NOMO-1 treated with DMSO at 0.1 percent for 48 hours (cell line): ENCODE measurements around the gene HOXC4.

Experiments
- DNase-seq: peaks from one replicate; lab custom pipeline; 2025; ENCODE audit not compliant: unreplicated experiment; lab: John Stamatoyannopoulos, UW

The HOXC4 gene

DNA sequence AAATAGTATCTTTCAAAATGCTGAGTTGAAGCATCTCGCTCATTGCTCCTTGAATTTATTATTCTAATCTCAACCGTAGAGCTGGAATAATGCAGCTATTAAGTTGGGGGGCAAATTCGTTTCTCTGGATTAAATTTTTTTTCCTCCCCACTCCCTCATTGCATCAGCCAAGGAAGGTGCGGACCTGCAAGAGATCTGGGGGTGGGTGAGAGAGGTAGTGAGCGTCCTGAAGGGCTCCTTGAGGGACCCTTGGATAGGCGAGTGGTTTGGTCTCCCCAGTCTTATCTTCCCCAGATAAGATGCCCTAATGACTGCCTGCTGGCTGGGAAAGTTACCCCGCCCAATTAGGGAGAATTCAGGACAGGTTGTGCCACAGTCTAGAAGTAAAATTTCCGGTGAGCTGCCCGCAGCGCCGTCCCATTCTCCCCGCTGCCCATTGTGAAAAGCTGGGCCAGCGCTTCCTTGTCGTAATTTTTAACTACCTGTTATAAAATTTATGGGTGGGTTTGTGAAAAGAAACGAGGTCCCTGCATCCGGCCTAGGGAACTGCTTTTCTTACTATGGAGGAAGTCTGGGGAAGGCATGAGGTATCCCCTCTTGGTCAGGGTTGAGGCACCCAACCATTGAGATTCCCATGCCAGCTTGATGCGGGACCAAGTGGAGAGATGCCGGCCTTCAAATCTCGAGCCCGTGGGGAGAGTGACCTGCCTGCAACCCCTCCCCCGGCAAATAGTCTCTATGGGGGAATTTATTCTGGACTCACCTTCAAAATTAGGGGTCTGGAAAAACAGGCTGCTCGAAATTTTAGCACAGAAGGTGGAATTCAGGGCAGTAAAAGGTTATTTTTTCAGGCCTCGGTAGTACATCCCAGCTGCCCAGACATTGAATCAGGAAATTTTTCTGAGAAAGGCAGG, 38.4 kb upstream of the HOXC4 start:
- no peak for DNase-seq

DNA sequence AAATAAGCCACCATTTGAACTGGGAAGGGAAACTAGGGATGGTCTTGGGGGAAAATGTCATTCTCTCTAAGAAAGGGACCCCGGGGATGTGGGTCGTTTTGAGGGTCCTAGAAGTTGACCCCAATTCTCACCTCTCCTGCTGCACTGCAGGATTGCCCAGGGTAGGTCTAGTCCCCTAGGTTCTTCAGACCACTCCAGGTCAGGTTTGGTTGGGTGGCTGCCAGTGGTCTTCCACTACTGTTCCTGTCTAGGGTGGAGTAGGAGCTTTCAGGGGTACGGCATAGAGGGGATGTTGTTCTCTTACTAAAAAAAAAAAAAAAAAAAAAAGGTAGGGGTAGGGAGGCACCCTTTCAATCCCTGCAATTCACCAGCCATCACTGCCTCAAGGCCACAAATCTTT, 37.6 kb upstream of the HOXC4 start:
- DNase-seq = no peak

DNA sequence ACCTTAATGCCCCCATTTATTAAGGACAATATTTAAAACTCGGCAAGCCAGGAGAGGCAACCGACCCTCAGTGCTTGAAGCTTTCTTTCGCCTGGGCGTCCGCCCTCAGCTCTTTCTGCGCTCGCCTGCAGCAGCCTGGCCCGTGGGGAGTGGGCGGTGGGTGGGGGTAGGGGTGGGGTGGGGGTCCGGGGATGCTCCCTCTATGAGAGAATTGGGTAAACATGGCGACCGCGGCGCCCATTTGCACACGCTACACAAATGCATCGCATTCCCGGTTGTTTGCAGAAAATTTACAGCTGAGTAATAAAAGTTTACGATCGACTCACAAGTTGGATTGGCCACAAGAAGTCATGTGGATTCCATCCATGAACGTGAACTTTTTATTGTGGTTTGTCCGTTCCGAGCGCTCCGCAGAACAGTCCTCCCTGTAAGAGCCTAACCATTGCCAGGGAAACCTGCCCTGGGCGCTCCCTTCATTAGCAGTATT, 37.1 kb upstream of the HOXC4 start:
- no peak for DNase-seq

DNA sequence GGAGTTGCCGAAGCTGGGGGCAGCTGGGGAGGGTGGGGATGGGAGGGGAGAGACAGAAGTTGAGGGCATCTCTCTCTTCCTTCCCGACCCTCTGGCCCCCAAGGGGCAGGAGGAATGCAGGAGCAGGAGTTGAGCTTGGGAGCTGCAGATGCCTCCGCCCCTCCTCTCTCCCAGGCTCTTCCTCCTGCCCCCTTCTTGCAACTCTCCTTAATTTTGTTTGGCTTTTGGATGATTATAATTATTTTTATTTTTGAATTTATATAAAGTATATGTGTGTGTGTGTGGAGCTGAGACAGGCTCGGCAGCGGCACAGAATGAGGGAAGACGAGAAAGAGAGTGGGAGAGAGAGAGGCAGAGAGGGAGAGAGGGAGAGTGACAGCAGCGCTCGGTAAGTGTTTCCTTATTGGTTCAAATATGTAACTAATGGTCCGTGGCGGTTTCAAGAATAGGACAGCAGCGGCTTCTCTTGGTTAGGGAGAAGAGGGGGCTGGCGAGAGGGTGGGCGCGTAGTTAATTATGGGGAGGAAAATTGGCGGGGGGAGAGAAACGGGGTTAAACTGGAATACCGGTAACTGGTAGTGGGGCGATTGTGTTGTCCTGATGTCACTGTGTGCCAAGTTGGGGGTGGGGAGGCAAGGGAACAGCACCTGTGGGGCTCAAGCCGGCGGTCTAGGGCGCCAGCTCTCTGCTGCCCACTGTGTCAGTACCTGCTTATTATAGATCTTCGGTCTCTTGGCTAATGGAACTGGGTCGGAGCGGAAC, 36.4 kb upstream of the HOXC4 start:
- no peak for DNase-seq

DNA sequence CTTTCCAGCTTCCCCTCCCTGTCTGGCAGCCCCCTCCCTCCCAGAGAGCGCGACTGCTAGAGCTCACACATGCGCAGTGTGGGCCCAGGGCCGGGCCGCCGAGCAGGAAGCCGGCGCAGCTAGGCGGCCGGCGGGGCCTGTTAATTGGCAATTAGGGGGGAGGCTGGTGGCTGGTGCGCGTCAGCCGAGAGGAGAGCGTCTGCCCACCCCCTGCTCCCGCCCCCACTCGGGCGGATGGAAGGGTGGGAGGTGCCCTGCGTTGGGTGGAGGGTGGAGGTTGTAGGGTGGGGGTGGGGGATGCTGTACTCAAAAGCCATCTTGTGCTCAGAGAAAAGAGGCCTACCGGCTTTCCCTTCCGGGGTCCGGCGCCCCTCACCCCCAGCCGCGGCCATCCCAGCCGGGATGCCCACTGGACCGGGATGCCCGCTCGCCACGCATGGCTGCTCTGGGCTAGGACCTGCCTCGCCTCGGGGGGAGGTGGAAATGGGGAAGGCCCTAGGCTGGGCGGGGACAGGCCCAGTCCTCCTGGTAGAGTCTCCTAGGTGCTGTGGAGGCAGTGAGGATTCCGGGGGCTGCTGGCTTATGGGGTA, 35.7 kb upstream of the HOXC4 start:
- peak; percentile 85 for DNase-seq

DNA sequence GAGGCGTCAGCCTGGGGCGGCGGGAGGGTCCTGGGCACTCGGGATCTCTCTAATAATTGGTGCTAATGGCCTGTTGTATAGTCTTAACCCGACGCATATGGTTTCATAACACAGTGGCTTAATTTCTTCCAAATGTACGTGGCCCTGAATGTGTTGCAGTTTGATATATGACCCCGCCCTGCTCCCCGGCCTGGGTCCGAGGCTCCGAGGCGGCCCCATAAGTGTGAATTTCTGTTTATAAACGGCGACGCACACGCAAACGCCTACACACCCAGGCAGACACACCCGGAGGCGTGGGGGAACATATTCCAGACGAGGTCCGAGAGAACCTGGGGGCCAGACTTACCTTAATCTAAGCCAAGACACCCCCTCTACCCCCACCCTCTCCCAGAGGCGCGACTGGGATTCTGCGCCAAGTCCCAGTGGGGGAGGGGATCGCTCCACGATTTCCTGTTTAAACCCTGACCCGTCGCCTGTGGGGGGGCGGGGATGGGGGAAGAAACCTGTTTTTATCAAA, 35.1 kb upstream of the HOXC4 start:
- no peak for DNase-seq

DNA sequence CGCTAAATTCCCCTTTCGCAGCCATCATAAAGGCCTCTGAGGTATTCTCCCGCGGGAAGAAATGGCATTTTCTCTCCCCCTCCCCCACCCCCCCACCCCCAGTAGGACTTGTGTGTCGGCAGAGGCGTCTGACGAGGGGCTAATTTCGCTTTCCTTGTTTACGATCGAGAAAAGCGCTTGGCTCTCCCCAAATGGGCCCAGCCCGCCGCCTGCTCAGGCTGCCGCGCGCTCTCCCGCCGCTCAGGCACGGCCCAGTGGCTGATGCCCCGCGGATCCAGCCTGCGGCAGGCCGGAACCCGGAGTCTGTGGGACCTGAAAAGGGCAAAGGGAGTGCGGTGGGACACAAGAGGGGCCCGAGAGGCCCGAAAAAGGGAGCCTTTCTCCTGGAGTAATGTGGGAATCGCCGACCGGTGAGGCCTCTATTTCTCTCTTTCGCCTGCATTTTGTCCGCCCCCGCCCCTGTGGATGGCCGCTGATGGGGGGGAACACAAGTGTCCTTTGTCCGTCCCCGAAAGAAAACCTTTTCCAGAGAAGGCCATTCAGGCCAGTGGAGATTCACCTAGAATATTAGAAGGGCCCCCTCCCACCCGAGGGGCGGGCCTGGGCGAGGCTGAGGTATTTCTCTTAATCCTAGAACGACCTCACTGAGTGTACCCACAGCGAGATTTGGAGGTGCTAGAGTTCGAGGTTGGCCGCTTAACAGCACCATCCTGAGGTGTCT, 34.4 kb upstream of the HOXC4 start:
- no peak for DNase-seq

DNA sequence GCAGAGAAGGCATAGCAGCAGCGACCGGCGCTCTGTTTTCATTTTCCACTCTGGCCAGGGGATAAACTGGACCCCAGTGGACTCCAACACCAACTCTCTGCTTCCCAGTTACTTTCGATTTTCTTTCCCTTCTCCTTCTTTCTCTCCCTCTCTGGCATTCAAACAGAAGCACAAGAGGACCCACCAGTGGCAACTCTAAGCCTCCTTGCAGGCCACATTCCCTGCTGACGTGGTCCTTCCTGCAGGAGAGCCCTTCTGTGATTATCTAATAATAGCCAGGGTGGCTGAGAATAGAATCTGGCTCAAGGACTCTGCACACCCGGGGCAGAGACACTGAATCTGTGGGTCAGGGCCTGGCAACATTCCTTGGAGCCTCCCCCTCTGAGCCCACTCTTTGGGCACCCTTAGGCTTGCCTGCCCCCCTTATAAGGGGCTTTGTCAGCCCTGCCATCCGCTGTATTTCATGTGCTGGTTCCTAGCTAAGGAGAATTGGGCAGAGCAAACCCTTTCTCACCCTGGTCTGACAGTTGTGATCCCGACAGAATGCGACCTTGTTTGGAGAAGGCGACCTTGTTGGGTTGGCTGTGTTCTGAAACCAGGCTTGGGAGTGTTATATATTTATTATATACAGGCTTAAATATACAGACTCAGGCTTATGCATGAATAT, 33.6 kb upstream of the HOXC4 start:
- no peak for DNase-seq

DNA sequence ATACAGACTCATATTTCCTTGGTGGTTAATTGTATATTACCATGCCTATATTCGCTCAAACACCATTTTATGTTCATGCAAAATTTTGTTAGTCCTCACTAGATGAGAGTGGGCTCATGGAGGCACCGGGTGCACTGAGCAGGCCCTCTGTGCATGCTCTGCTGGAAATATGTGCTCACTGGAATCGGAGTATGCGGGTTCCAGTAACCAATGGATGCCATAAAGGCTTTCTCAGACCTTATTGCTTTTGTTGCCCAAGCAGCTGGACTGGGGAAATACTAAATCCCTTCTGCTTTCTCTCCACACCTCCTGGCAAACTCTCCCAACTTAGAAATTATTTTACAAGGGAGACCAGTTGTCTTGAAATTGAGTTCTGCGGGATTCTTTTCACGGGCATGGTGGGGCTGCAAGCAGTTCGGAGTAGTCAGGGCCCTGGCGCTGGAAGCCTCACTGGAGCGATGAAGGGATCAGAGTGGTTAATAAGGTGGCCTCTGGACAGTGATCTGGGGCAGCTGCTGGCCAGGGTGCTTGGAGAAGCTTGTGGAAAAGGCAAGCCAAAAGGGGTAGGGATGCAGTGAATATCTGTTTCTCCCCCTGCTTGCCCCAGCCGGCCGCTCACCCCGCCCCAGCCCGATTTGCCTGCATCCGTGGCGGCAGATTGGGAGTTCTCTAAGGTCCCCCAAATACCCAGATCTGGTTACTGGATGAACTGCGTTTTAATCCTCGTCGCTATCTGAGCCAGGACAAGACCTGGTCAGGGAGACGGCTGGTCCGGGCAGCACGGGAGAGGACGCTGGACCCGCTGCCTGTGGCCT, 32.8 kb upstream of the HOXC4 start:
- no peak for DNase-seq

DNA sequence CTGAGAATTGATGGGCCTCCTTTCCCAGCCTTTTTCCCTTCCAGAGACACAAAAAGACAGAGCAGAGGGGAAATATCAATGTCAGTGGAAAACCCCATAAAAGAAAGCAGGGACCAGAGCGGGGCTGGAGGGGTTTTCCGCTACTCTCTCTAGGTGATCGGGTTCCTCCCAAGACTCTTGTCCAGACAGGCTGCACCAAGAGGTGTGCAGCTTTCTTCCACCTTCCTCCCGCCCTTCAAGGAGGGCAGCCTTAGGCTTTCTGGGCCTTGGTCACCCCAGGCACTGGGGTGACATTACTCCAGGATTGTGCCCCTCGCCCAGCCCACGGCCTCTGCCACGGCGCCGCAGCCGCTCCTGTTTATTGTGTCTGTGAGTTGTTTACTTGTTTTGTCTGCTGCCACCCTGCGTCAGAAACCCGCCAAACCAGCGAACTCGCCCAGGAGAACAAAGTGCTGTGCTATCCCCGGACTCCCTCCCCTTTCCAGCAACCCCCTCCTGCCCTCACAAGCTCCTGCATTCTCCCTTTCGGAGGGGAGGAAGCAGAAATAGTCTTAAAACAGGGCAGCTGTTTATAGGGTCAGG, 32.1 kb upstream of the HOXC4 start:
- DNase-seq = no peak

DNA sequence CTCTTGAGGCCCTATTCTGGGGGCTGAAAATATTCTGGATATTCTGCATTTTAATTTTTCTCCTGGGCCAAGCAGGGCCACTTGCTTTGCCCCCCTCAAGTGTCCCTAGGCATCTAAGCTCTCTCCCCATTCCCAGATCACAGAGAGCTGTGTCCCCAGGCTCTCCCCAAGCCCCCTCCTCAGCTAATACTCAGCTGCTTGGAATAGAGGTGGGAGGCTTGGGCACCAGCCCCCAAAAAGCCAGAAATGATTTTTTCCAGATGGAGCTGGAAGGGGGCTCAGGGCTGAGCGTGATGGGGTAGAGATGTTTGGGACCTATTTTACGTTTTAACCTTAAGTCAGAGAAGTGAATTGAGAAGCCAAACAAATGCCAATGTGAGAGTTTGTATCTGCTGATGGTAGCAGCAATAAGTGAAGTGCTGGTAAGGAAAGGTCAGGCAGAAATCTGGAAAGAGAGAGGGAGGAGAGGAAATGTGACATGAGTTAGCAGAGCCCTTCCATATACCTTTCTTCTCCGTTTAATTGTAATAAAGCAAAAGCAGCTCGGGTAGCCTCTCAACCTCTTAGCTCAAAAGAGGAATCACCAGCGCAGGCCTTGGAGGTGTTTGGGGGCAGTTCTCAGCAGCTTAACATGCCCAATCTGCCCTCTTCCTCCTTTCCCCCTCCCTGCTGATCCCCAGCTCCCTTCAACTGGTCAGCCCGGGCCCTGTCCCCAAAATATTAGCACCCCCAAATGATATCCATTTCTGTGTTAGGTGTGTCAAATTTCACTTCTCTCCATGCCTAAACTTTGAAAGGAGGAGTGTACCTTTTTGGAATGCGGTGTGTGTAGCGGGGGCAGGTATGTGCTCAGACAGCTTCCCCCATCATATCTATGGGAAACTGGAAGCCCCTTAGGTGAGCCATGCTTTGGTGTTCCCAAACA, 30.4 kb upstream of the HOXC4 start:
- DNase-seq = no peak

DNA sequence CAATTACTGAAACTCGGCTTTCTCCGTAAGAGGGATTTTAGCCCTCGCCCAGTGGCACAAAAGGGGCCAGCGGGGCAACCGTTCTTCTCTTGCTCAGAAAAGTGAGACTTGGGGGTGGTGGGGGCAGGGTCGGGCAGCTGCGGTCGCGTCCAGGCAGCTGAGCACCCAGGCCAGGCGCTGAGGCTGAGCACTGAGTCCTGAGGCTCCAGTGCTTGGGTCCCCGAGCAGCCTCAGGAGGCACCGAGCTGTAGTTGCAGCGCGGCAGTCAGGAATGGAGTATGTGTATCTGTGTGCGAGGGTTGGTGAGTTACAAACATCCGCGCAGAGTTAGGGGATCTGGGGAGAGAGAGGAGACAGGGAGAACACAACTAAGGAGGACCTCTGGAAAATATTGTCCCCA, 29.5 kb upstream of the HOXC4 start:
- DNase-seq = no peak

DNA sequence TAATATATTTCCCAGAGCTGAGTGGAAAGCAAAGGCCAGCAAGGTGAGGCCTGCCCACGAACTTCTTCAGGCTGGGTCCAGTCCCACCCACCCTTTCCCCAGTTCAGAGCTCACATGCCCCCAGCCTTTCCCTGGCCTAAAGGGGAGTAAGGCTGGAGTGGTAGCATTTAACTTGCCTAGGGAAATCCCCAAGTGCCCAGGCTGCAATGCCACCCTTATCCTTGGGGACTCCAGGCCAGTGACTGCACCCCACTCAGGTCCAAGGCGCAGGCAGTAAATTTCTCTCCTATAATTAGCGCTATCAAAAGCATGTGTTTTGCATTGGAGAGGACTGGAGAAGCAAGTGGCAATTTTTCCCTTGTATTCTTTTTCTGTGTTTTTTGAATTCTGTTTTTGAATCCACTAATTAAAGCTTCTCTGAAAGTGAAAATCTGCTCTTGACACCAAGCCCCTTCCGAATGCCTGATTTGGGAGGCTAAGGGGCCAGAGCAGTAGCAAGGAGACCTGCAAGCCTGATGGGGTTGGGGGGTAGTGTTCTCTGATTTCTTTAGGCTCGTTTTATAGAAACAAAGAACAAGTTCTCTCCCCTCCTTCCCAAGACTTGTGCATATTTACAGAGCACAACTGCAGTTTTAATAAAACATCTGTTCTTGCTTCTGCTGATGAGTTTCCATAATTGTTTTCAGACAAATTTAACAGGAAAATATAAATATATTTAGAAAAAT, 28.9 kb upstream of the HOXC4 start:
- no peak for DNase-seq

DNA sequence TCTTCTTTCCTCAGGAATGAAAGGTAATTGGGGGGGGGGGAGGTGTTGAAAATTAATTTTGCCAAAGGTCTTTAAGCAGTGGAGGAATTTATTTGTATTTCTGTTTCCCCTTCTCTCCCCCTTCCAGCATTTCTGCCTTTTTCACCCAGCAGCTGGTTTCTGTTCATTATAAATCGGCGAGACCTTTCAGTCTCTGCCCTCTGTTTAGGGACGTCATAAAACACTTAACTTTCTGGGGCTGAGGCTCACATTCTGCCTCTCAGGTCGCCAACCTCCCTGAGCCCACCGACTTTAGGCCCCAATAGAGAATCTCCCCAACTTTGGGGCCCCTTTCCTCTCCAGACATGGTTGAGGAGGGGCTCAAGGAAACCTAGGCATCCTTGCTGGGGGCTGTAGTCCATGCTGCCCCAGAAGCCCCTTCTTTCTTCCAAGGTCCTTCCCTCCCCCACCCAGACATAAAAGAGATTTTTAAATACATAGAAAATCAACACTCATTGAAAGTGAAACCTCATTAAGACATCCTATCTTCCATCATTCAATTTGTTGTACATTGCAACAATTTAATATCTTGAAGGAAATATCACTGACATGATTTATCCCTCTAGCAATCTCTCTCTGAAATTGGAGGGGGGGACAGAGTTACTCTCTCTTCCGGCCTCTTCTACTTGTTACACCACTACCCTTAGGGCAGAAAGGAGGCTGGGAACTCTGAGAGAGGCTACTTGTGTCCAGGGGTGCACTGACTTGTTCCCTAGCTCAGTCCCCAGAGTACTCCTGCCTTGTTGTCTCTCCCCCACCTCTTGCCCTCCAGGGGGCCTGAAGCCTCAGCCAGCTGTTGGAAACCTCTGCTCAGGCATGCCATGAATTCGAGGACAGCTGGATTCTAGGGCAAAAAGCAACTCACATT, 27.9 kb upstream of the HOXC4 start:
- no peak for DNase-seq

DNA sequence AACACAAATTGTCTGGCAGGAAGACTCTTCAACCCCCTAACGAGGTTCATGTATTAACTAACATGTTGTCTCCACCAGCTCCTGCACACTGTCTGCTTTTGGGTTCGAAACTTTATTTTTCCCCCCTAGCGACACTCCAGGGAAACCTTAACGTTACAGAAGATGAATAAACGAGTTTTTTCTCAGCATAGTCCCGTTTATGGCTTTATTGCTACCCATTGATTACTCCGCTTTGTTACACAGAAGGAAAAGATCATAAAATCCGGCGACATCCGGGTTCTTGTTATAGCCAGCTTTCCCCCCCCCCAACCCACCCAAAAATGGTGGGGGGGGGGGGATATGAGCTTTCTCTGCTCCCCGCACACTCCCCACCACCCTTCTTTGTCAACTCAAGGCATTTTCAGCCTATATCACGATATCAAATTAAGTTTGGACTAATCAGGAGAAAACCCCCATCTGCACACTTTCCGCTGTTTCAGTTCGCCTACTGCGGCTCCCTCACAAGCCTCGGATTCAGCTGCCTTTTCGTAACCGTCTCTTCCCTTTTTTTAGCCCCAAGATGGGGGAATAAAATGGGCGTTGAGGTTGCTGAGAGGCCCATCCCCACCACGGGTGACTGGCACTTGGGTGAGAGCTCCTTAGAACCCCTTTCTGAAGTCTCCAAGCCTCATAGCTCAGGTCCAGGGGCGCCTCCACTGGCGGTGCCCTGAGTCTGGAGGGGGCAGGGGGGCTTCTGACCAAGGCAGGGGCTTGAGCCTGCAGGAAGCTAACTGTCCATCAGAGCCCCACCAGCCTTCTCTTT, 26.8 kb upstream of the HOXC4 start:
- peak; percentile 46 for DNase-seq

DNA sequence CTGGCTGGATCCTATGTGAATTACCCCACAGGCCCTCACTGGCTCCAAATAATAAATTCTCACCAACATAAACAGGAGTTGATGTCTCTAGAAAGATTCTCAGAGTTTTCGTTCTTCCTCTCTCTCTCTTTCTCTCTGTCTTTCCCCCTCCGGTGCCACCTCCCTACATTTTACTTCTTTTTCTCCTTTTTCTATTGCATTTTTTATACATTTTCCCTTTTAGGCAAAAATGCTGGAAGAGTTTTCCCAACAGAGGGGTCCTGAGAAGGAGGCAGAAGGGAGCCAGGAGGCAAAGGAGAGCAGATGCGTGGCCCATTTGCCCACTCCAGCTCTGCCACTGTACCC, 26.2 kb upstream of the HOXC4 start:
- DNase-seq = no peak
